GM12873 (cell line): ENCODE results near the gene STXBP2.

Source experiments
- TF ChIP-seq, protein P1 (sequence below): IDR thresholded peaks from 2 replicates; pipeline ENCODE4 v1.5.1; 2012; ENCODE audit warnings: low read depth, mild to moderate bottlenecking, moderate library complexity, low read length, control low read depth; ENCODE audit not compliant: insufficient read depth; ENCODE audit errors: missing control alignments

STXBP2 gene

GRCh38 chr19:7636691-7637373 is at the start of gene STXBP2:
Gene STXBP2 (plus strand): TSS chr19:7637110. CDS start chr19:7637150, 40 bp downstream.
- TF ChIP-seq, protein P1, sequence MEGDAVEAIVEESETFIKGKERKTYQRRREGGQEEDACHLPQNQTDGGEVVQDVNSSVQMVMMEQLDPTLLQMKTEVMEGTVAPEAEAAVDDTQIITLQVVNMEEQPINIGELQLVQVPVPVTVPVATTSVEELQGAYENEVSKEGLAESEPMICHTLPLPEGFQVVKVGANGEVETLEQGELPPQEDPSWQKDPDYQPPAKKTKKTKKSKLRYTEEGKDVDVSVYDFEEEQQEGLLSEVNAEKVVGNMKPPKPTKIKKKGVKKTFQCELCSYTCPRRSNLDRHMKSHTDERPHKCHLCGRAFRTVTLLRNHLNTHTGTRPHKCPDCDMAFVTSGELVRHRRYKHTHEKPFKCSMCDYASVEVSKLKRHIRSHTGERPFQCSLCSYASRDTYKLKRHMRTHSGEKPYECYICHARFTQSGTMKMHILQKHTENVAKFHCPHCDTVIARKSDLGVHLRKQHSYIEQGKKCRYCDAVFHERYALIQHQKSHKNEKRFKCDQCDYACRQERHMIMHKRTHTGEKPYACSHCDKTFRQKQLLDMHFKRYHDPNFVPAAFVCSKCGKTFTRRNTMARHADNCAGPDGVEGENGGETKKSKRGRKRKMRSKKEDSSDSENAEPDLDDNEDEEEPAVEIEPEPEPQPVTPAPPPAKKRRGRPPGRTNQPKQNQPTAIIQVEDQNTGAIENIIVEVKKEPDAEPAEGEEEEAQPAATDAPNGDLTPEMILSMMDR = no peak

GRCh38 chr19:7589822-7590221 is 47.1 kb upstream of the STXBP2 start:
- TF ChIP-seq, protein P1 = no peak

DNA sequence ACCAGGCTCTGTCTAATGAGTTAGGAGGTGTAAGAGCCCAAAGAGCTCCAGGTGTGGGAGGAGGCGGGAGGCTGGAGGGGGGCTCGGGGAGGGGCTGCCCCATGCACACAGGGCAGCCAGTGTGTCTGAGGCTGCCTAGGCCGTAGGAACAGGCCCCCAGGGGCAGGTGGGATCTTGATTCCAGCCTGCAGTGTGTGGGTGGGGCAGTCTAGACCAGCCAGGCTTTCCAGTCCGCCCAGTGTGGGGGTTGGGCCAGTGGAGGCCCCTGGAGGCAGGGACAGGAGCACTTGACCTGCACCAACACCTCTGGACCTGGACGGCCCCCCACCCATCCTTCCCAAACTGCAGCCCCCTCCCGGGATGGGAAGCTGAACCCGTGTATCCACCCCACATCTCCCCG is 46.7 kb upstream of the STXBP2 start:
- TF ChIP-seq, protein P1 = no peak

- TF ChIP-seq, protein P1 = no peak
Measured at GRCh38 chr19:7595466-7596133, 41.3 kb upstream of the STXBP2 start, which contains the start of gene CAMSAP3. Gene CAMSAP3 (plus strand): TSS chr19:7595863. CDS start chr19:7596003, 140 bp downstream.

- TF ChIP-seq, protein P1 = no peak
Measured at GRCh38 chr19:7596211-7596937, 40.5 kb upstream of the STXBP2 start.

GRCh38 chr19:7597689-7598088 is 39.2 kb upstream of the STXBP2 start:
- TF ChIP-seq, protein P1 = no peak

GRCh38 chr19:7598180-7598579 is 38.7 kb upstream of the STXBP2 start:
- TF ChIP-seq, protein P1 = no peak
